Myocyte (in vitro differentiated cells): ENCODE results near the gene BOC. TPM values are rescaled to one million over a fixed set of nuclear protein-coding genes. Genes with fewer than 3 reads are reported as not detected.

ENCODE experiments used
- total RNA-seq: library from RNA; depleted of rRNA; stranded (reverse); fragments of >200 nt; gene quantifications from 2 replicates; pipeline ENCODE4 v1.2.3, GENCODE V29; 2014

BOC gene
- total RNA-seq, 1 donor from 2014 or later: 10.7 TPM

Other genes with a start within 250 kb of the BOC start
- gene CD200R1, start 236.5 kb upstream of the BOC start, total RNA-seq: not detected in 2 replicates
- 15.6 and 28.2 TPM in 2 replicates for gene GTPBP8, start 220.6 kb upstream of the BOC start, total RNA-seq
- gene CFAP44, start 229.9 kb downstream of the BOC start, total RNA-seq: 2.6 and 3.0 TPM in 2 replicates